ENCODE data around the gene CD36.

- TF ChIP-seq, protein P1, sequence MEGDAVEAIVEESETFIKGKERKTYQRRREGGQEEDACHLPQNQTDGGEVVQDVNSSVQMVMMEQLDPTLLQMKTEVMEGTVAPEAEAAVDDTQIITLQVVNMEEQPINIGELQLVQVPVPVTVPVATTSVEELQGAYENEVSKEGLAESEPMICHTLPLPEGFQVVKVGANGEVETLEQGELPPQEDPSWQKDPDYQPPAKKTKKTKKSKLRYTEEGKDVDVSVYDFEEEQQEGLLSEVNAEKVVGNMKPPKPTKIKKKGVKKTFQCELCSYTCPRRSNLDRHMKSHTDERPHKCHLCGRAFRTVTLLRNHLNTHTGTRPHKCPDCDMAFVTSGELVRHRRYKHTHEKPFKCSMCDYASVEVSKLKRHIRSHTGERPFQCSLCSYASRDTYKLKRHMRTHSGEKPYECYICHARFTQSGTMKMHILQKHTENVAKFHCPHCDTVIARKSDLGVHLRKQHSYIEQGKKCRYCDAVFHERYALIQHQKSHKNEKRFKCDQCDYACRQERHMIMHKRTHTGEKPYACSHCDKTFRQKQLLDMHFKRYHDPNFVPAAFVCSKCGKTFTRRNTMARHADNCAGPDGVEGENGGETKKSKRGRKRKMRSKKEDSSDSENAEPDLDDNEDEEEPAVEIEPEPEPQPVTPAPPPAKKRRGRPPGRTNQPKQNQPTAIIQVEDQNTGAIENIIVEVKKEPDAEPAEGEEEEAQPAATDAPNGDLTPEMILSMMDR (IDR thresholded peaks at IDR 0.05), result no peak
- TF ChIP-seq POLR2A (IDR thresholded peaks at IDR 0.05), result no peak
These were observed 66.8 kb downstream of the CD36 start for GRCh38 chr7:80705130-80705781.

Measured in esophagus squamous epithelium (tissue), 4 donors.